Measurements from ENCODE around the gene ADAM19. TPM values are rescaled to one million over a fixed set of nuclear protein-coding genes. Genes with fewer than 3 reads are reported as not detected.

ADAM19 gene
- total RNA-seq, 4 donors from 2014 or later, result 4.0 to 28.1 (median 15.1) TPM

Small RNA genes within 50 kb of the gene (small RNA-seq; reads per million reads assigned to genes)
- gene RNU6-390P, result 0 reads per million in 4 donors

Other genes starting within 250 kb of the ADAM19 start
- gene NIPAL4, start 115.6 kb downstream of the ADAM19 start, total RNA-seq, result under 1 TPM in 2 of 4 donors, not detected in 2; 0.48 to 0.82 TPM
- under 1 TPM in 2 of 4 donors, not detected in 2; 0.16 to 0.75 TPM for gene SOX30, start 76.7 kb upstream of the ADAM19 start, total RNA-seq
- gene C5orf52, start 95.8 kb upstream of the ADAM19 start, total RNA-seq, result not detected
- 10 to 100 TPM in 2 of 4 donors, 1 to 10 TPM in 2; 2.2 to 16.8 (median 7.0) TPM for gene THG1L, start 155.6 kb upstream of the ADAM19 start, total RNA-seq
- 1 to 10 TPM; 4.1 to 10.0 (median 5.8) TPM for gene LSM11, start 167.9 kb upstream of the ADAM19 start, total RNA-seq